IPS DF 4.7 (cell line): Measurements from ENCODE around the gene RPN2.

Experiments
- DNase-seq: peaks from one replicate; pipeline ENCODE4 v3.0.0-alpha.2; 2013; ENCODE audit warnings: low spot score; ENCODE audit errors: extremely low read depth

Gene RPN2

GRCh38 chr20:37263686-37264085 lies 84.6 kb downstream of the RPN2 start:
- no peak for DNase-seq

- DNase-seq: no peak
Measured at GRCh38 chr20:37265152-37265551, 86.0 kb downstream of the RPN2 start.

GRCh38 chr20:37266940-37267666 lies 88.0 kb downstream of the RPN2 start:
- DNase-seq: no peak

- no peak for DNase-seq
Measured at GRCh38 chr20:37267667-37268313, 88.7 kb downstream of the RPN2 start.

DNA sequence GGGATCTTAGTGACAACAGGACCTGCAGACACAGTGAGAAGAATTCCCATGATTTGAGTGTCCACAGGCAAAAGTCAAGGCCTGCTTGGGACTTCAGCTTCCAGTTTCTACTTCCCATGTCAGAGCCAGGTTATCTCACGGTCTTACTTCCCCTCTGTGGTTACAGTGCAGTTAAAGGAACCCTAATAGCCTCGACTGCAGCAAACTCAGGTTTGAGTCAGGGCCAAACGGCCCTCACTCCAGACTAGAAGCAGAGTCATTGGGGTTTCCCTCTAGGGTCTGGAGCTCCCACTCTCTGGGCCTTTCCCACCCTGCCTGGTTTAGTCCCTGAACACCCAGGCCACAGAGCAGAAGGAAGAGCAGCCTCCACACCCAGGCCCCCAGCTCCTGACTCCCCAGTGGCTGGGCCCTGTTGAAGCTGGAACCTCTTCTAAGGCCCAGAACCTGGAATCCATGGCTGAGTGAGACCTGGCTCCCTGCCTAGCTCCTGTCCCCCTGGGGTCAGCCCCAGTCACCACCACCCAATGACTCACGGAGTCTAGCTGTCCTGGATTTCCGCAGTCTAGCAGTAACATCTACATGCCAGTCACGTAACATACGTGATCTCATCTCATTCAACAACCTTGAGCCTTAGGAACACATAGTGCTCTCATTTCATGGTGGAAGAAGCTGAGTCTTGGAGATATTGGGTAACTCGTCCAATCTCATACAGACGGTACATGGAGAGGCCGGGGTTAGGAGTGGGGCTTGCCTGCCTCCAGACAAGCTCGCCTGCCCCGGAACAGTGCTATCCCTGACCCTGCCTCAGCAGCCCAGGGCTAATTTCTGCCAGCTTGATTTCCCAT lies 91.7 kb downstream of the RPN2 start:
- no peak for DNase-seq

DNA sequence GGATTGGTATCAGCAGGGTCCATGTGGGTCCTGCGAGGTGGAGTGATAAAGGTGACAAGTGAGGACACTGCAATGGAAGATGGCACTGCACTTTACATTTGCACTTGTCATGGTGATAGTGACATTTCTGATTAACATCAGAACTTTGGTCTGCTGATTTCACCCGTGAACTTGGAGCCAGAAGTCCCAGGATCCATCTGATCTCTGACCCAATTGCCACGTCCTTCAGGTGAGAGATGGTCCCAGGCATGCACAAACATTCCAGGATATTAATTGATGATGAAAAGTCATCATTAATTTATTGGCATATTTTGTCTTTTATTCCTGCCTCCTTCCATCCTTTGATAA lies 92.3 kb downstream of the RPN2 start:
- no peak for DNase-seq

DNA sequence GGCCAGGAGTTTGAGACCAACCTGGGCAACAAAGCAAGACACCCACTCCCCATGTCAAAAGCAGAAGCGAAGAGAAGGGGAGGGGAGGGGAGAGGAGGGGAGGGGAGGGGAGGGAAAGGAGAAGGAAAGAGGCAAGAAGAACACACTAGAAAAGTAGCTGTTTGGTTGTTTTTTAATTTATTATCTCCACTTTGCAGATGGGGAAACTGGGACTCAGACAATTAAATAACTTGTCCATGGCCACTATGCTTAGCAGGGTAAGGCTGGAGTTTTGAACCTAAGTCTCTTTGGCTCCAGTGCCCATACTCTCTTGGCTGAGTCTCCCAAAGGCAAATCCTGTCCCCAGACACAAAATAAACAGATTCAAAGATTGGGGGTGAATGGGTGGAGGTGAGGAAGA lies 94.9 kb downstream of the RPN2 start:
- DNase-seq: no peak

GRCh38 chr20:37274851-37275524 lies 95.9 kb downstream of the RPN2 start:
- DNase-seq: no peak

- DNase-seq: no peak
Measured at GRCh38 chr20:37276494-37277252, 97.5 kb downstream of the RPN2 start.

- DNase-seq: no peak
Measured at GRCh38 chr20:37277253-37277593, 98.1 kb downstream of the RPN2 start.

- DNase-seq: no peak
Measured at GRCh38 chr20:37278966-37279590, 99.9 kb downstream of the RPN2 start.

GRCh38 chr20:37279820-37280219 lies 100.7 kb downstream of the RPN2 start:
- no peak for DNase-seq

DNA sequence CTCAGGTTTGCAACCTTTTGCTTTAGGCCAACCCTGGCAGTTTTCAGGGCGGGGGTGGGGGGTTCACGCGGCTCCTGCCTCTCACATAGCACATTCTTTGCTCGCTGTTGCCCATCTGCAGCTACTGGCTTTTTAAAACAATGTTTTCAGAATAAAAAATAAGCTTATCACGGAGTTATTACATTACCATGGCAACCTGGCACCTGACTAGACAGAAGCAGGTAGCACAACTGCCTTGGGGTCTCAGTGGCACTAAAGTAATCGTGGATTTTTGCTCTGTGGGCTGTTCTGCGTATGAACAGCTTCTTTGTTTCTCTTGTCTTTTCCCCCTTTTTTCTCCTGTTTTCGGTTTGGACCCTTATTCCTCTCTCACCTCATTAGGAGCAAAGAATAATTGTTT lies 101.3 kb downstream of the RPN2 start:
- DNase-seq: no peak

DNA sequence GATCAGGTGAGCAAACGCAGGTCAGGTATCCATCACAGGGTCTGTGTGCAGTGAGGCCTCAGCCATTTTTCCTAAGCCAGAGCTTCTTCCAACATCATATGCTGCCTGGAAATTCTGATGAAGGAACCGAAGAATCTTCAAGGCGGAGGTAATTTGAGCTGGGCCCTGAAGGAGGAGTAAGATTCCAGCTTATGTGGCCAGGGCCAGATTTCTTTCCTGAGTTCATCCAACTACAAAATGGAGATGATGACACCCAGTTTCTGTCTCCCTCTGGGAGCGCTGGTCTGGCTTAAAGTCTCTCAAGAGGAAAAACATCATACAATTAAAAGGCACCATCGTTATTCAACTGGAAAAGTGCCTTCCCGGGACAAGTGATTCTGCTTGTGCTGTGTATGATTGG lies 103.4 kb downstream of the RPN2 start:
- DNase-seq: no peak

DNA sequence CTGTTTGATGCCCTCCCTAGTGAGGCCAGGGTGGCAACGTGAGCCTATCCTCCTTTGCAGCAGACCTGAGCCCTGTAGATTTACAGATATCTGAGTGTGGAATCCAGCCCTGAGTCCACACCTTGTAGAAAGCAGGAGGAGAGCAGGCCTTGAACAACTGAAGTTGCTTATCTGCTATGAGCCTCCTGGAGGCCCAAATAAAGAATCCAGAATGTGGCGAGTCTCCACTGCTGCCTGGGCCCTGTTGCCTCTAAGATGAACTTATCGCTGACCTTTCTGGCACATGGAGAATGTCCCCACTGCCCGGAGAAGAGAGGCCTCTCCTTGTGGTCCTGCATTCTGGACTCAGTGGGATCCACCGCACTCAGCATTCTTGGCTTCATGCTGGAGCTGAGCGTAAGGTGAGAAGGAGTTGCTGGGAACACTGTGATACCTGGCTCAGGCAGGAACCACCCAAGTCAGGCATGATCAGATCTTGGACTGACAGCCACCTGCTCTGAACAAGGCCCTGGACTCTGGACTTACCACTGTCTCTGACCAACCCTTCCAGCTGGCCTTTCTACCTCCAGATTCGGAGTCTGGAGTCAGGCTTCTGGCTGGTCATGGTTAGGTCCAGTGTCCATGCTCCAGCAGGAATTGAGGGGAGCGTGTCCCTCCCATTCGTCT lies 104.5 kb downstream of the RPN2 start:
- no peak for DNase-seq

DNA sequence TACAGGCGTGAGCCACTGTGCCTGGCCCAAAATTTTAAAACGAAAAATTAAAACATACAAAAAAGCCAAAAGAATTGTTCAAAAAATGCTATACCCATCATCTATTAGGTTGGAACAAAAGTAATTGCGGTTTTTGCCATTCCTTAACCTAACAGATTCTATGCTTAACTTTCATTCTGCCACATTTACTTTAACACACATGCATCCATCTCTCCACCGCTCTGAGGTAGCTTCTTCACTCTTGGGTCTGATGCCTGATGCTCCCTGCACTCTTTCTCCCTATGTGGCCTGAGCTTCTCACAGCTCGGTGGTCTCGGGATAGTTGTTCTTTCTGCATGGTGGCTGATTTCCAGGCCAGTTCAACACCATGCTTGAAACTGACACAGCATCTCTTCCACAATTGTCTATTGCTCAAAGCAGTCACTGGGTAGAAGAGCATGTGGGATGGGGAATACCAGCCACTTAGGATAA lies 105.6 kb downstream of the RPN2 start:
- DNase-seq: no peak

DNA sequence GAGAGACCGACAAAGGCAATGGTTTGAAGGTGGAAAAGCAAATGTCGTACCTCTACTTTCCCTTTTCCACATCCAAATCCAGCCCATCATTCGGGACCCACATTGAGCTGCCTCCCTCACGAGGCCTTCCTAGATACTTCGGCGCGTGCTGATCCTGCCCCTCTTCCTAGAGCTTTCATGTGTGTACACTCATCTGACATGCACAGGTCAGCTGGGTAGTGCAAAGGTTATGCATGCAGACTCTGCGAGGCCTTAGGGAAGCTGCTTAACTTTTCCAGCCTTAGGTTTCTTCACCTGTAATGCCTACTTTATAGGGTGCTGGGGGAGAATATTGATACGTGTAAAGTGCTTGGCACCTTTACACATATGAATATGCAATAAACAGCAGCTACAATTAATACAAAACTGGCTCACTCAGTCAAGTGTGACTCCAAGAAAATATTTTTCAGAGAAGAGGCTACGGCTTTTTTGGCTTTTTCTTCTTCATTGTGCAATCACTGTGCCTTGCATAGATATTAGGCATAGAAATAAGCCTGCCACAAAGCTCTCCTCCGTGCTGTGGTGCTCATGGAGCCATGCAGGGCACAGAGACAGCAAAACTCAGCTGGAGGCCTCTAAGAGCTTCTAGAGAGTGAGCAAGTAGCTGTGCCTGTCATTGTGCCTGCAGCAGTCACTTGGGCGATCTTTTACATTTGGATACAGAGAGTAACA lies 106.7 kb downstream of the RPN2 start:
- no peak for DNase-seq

GRCh38 chr20:37288091-37288490 lies 109.0 kb downstream of the RPN2 start:
- no peak for DNase-seq

- DNase-seq: no peak
Measured at GRCh38 chr20:37290158-37290810, 111.2 kb downstream of the RPN2 start.
